Right atrium auricular region (tissue), 2 donors: ENCODE data around the gene AMBN. TPM values are rescaled to one million over a fixed set of nuclear protein-coding genes. Genes with fewer than 3 reads are reported as not detected.

Source experiments
- DNase-seq: peaks from one replicate; pipeline ENCODE4 v3.0.0-alpha.2; 2019; ENCODE audit warnings: low spot score
- H3K27ac ChIP-seq, 2 donors: fragments of 200-600 bp; sonication (generic); 1 replicate in 1 of 2; 2 replicates in 1 of 2; pipeline ENCODE4 v1.5.1; 2016 to 2019
- H3K27me3 ChIP-seq, 2 donors: fragments of 200-600 bp; sonication (generic); one replicate each; pipeline versions ENCODE4 v1.5.1 to v1.6.0; 2017 to 2019
- H3K36me3 ChIP-seq: fragments of 200-600 bp; sonication (generic); one replicate; pipeline ENCODE4 v1.5.1; 2016
- H3K4me1 ChIP-seq, 2 donors: fragments of 200-600 bp; sonication (generic); one replicate each; pipeline versions ENCODE4 v1.5.1 to v1.6.0; 2017 to 2019
- H3K4me3 ChIP-seq, 2 donors: fragments of 200-600 bp; sonication (generic); 1 replicate in 1 of 2; 2 replicates in 1 of 2; pipeline ENCODE4 v1.5.1; 2017 to 2019; ENCODE audit warnings: mild to moderate bottlenecking in 1 of 2, moderate library complexity in 1 of 2
- H3K9me3 ChIP-seq, 2 donors: fragments of 200-600 bp; sonication (generic); one replicate each; pipeline ENCODE4 v1.5.1; 2019
- total RNA-seq, 2 donors: library from RNA; depleted of rRNA; stranded (reverse); fragments of >200 nt; gene quantifications; one replicate each; pipeline ENCODE4 v1.1.0, GENCODE V29; 2016
- TF ChIP-seq, protein P1 (sequence below), 2 donors: fragments of 200-600 bp; sonication (generic); IDR thresholded peaks; one replicate each; pipeline ENCODE4 v1.5.1; 2019; ENCODE audit warnings: antibody characterized with exemption in 2 of 2

AMBN gene
- total RNA-seq, 2 donors from 2014 or later: not detected

DNA sequence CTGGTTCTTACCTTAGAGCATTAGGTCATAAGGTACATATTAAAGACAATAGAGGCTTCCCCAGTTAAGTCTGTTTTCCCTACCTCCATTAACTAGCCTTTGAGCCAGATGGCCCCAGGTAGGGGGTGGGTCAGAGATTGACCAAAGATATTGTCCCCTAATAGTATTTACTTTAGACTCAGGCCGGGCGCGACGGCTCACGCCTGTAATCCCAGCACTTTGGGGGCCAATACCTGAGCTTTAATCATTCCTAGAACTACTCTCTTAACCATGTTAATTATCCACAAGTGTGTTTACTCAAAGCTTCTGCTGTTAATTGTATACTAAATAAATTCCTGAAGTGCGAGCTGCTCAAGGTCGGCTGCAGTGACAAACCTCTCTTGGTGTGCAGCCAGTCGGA lies 28.0 kb upstream of the AMBN start:
- Histone ChIP-seq H3K27ac (no peak overlapping the region), H3K4me3 (no peak overlapping the region), H3K9me3 (no peaks in the 10 kb centered on the region), H3K4me1 (no peaks in the 10 kb centered on the region), H3K36me3 (no peaks in the 10 kb centered on the region), H3K27me3 (no peaks in the 10 kb centered on the region)
- TF ChIP-seq, protein P1, sequence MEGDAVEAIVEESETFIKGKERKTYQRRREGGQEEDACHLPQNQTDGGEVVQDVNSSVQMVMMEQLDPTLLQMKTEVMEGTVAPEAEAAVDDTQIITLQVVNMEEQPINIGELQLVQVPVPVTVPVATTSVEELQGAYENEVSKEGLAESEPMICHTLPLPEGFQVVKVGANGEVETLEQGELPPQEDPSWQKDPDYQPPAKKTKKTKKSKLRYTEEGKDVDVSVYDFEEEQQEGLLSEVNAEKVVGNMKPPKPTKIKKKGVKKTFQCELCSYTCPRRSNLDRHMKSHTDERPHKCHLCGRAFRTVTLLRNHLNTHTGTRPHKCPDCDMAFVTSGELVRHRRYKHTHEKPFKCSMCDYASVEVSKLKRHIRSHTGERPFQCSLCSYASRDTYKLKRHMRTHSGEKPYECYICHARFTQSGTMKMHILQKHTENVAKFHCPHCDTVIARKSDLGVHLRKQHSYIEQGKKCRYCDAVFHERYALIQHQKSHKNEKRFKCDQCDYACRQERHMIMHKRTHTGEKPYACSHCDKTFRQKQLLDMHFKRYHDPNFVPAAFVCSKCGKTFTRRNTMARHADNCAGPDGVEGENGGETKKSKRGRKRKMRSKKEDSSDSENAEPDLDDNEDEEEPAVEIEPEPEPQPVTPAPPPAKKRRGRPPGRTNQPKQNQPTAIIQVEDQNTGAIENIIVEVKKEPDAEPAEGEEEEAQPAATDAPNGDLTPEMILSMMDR (IDR thresholded peaks at IDR 0.05): no peak
- DNase-seq: no peak

DNA sequence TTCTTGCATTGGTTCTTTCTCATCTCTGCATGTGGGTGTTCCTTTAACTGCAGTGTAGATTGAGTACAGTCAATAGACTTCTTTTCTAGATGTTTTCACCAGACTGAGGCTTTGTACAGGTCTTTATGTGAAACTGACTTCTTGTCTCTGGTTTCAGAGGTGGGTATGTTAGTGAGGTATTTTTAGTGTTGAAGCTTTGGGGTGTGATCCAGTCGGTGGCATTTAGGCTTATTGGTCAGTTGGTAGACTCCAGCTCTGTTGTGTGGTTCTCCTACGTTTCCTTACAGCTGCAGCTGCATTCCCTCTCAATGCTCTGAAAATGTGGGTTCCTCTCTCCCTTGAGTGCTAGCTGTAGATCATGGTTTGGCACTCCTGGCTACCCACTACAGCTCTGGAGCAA lies 21.3 kb upstream of the AMBN start:
- DNase-seq: no peak
- Histone ChIP-seq H3K27me3 (no peaks in the 10 kb centered on the region), H3K36me3 (no peaks in the 10 kb centered on the region), H3K4me1 (no peaks in the 10 kb centered on the region), H3K4me3 (no peak overlapping the region), H3K27ac (no peak overlapping the region), H3K9me3 (peaks cover 0 to 2% of the 10 kb centered on the region in 2 donors)
- TF ChIP-seq, protein P1 (IDR thresholded peaks at IDR 0.05): no peak

DNA sequence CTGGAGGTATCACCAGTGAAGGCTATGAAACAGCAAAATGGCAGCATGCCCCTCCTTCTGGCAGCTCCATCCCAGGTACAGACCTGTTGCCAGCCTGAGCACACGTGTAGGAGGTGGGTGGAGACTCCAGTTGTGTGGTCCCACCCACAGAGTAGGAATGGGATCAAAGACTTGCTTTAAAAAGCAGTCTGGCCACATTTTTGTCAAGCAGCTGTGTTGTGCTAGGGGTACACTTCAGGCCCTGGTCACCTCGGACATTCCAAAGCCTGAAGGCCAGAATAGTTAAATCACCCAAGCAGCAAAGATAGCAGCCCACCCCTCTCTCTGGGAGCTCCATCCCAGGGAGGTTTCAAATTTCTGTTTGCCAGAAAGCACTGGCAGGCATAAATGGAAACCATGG lies 20.3 kb upstream of the AMBN start:
- no peak for DNase-seq
- Histone ChIP-seq H3K4me1 (no peaks in the 10 kb centered on the region), H3K4me3 (no peak overlapping the region), H3K27me3 (no peaks in the 10 kb centered on the region), H3K36me3 (no peaks in the 10 kb centered on the region), H3K9me3 (peaks cover 0 to 12% of the 10 kb centered on the region in 2 donors), H3K27ac (no peak overlapping the region)
- TF ChIP-seq, protein P1 (IDR thresholded peaks at IDR 0.05): no peak

DNA sequence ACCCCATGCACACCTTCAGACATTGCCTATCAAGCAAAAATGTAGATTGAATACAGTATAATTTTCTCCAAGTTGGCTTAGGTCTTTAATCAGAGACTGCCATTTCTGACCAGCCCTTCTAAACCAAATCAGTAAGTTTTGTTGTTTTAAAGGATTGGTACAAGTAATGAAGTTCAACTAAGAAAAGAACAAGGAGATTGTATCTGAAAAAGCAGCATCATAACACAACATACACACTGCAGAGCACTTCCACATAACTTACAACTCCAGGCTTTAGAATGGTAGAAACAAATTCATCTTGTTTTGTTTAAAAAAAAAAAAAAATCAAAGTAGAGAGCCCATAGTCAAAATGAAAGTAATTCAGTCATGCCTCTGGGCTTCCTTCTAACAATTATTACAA lies 16.1 kb upstream of the AMBN start:
- no peaks in the 10 kb centered on the region for H3K27me3 ChIP-seq
- H3K9me3 ChIP-seq: peaks cover 0 to 12% of the 10 kb centered on the region in 2 donors
- DNase-seq: no peak
- no peaks in the 10 kb centered on the region for H3K4me1 ChIP-seq
- no peak overlapping the region for H3K27ac ChIP-seq
- no peak overlapping the region for H3K4me3 ChIP-seq
- TF ChIP-seq, protein P1 (IDR thresholded peaks at IDR 0.05): no peak
- no peaks in the 10 kb centered on the region for H3K36me3 ChIP-seq

DNA sequence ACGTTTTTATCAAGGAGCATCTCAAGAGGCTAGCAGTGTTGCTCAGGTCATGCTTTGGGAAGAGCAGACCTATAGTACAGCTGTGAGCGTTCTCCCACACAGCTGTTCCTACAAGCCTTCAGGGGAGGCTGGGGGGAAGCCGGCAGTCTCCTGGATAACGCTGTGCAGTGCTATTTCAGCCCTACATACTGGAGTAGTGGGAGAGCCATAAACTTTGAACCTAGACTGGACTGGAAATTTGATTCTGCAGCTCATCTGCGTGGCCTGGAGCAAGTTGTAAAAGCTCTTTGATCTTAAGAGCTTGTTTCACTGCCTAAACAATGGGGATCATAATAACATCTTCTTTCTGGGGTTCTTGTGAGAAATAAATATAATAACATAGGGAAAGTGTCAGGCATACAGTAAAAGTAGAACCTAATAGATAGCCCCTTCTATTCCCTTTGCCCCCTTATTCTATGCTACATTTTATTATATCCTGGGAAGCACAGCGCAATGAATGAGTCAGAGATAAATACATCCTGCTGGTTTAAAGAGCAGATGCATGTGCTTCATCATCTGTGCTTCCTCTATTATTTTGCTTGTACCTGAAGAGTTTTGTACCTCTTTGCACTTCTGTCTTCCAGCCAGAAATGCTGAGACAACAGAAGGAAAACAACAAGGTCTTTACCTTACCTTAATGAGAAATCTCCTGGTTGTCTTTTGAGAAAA lies 14.7 kb upstream of the AMBN start:
- Histone ChIP-seq H3K4me3 (no peak overlapping the region), H3K9me3 (peaks cover 0 to 12% of the 10 kb centered on the region in 2 donors), H3K27me3 (no peaks in the 10 kb centered on the region), H3K27ac (no peak overlapping the region), H3K36me3 (no peaks in the 10 kb centered on the region), H3K4me1 (no peaks in the 10 kb centered on the region)
- no peak for DNase-seq
- TF ChIP-seq, protein P1 (IDR thresholded peaks at IDR 0.05): no peak

DNA sequence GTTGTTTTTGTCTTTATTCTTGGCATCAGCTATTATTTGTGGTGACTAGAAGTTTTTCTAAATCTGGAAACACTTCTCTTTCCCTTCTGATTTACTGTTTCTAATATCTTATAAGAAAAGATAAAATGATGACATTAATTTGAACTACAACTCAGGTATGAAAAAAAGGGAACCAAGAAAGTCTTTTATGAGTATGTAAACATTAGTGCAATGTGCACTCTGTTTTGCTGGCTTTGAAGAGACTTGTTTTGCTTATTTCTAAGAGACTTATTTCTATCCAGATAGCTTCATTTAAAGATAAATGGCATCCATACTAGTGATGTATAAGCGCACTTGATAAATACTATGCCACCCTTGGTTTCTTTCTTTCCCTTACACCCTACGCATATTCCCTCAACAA lies 10.1 kb upstream of the AMBN start:
- Histone ChIP-seq H3K27ac (no peak overlapping the region), H3K4me3 (no peak overlapping the region), H3K36me3 (no peaks in the 10 kb centered on the region), H3K27me3 (no peaks in the 10 kb centered on the region), H3K9me3 (no peaks in the 10 kb centered on the region), H3K4me1 (no peaks in the 10 kb centered on the region)
- TF ChIP-seq, protein P1 (IDR thresholded peaks at IDR 0.05): no peak
- DNase-seq: no peak
